ENCODE measurements around the gene ZMYM1. TPM values are rescaled to one million over a fixed set of nuclear protein-coding genes. Genes with fewer than 3 reads are reported as not detected.
A peak's percentile ranks its signal among the peaks of the same experiment; 100 is the strongest.

Gene ZMYM1
- total RNA-seq, 2 experiments from 2014 or later: 19.6 to 21.4 TPM

GRCh38 chr1:35080171-35080854 lies 1.1 kb downstream of the ZMYM1 start:
- Mint-ChIP-seq H3K9me3 (ENCODE audit: insufficient read depth) (no peaks in the 10 kb centered on the region), H3K27ac (peak overlapping the region; percentile 99), H3K4me1 (ENCODE audit: low read depth) (peaks cover 29% of the 10 kb centered on the region), H3K4me3 (peak overlapping the region; percentile 97), H3K36me3 (ENCODE audit: low read depth) (peaks cover 25% of the 10 kb centered on the region), H3K27me3 (ENCODE audit: low read depth) (peaks cover 4% of the 10 kb centered on the region)
- ChIA-PET POLR2A (interaction anchor here (2.0 kb wide), 1 partner anchor 49 kb away, joined by 10 read pairs; the partner anchor contains the start of gene ZMYM6), CTCF (interaction anchor here (1.5 kb wide), 1 partner anchor 14 kb away, joined by 3 read pairs; no protein-coding TSS in a partner anchor)
- DNase-seq (no peak), ATAC-seq (no peak)

GRCh38 chr1:35085421-35085820 lies 6.2 kb downstream of the ZMYM1 start:
- DNase-seq (no peak), ATAC-seq (no peak)
- ChIA-PET CTCF (interaction anchor here (0.7 kb wide), 2 partner anchors 28 to 49 kb away, joined by 3 read pairs; no protein-coding TSS in a partner anchor), POLR2A (no interaction called here)
- H3K4me3 Mint-ChIP-seq: no peak overlapping the region
- H3K27ac Mint-ChIP-seq: no peak overlapping the region
- H3K27me3 Mint-ChIP-seq (ENCODE audit: low read depth): no peaks in the 10 kb centered on the region
- no peaks in the 10 kb centered on the region for H3K9me3 Mint-ChIP-seq (ENCODE audit: insufficient read depth)
- H3K4me1 Mint-ChIP-seq (ENCODE audit: low read depth): peaks cover 10% of the 10 kb centered on the region
- H3K36me3 Mint-ChIP-seq (ENCODE audit: low read depth): peaks cover 21% of the 10 kb centered on the region

GRCh38 chr1:35097224-35097623 lies 18.0 kb downstream of the ZMYM1 start:
- Mint-ChIP-seq H3K27me3 (ENCODE audit: low read depth) (no peaks in the 10 kb centered on the region), H3K27ac (no peak overlapping the region), H3K4me1 (ENCODE audit: low read depth) (peaks cover 3% of the 10 kb centered on the region), H3K4me3 (no peak overlapping the region), H3K9me3 (ENCODE audit: insufficient read depth) (no peaks in the 10 kb centered on the region), H3K36me3 (ENCODE audit: low read depth) (peaks cover 37% of the 10 kb centered on the region)
- ATAC-seq (no peak), DNase-seq (no peak)
- ChIA-PET POLR2A (interaction anchor here (0.8 kb wide), 1 partner anchor 15 kb away, joined by 3 read pairs; no protein-coding TSS in a partner anchor), CTCF (no interaction called here)

- Mint-ChIP-seq H3K4me3 (no peak overlapping the region), H3K36me3 (ENCODE audit: low read depth) (peaks cover 15% of the 10 kb centered on the region), H3K27ac (no peak overlapping the region), H3K27me3 (ENCODE audit: low read depth) (no peaks in the 10 kb centered on the region), H3K9me3 (ENCODE audit: insufficient read depth) (no peaks in the 10 kb centered on the region), H3K4me1 (ENCODE audit: low read depth) (peaks cover 5% of the 10 kb centered on the region)
- no peak for DNase-seq
- CTCF ChIA-PET: no interaction called here
- POLR2A ChIA-PET: interaction anchor here (1.1 kb wide), 1 partner anchor 1569 kb away, joined by 4 read pairs; no protein-coding TSS in a partner anchor
- ATAC-seq: no peak
Measured at GRCh38 chr1:35111106-35111505, 31.9 kb downstream of the ZMYM1 start.

- DNase-seq (no peak), ATAC-seq (no peak)
- H3K9me3 Mint-ChIP-seq (ENCODE audit: insufficient read depth): no peaks in the 10 kb centered on the region
- no peak overlapping the region for H3K4me3 Mint-ChIP-seq
- peaks cover 17% of the 10 kb centered on the region for H3K36me3 Mint-ChIP-seq (ENCODE audit: low read depth)
- CTCF ChIA-PET: interaction anchor here (1.4 to 1.5 kb wide), 2 partner anchors 27 to 260 kb away, joined by 3 to 5 read pairs; no protein-coding TSS in a partner anchor
- no peaks in the 10 kb centered on the region for H3K27me3 Mint-ChIP-seq (ENCODE audit: low read depth)
- H3K4me1 Mint-ChIP-seq (ENCODE audit: low read depth): peaks cover 5% of the 10 kb centered on the region
- H3K27ac Mint-ChIP-seq: no peak overlapping the region
- POLR2A ChIA-PET: no interaction called here
Measured at GRCh38 chr1:35112668-35113067, 33.5 kb downstream of the ZMYM1 start.

GRCh38 chr1:35115459-35116383 lies 36.5 kb downstream of the ZMYM1 start:
- H3K27ac Mint-ChIP-seq: no peak overlapping the region
- peaks cover 11% of the 10 kb centered on the region for H3K4me1 Mint-ChIP-seq (ENCODE audit: low read depth)
- H3K4me3 Mint-ChIP-seq: no peak overlapping the region
- CTCF ChIA-PET: no interaction called here
- ATAC-seq (no peak), DNase-seq (peak; percentile 28)
- peaks cover 21% of the 10 kb centered on the region for H3K36me3 Mint-ChIP-seq (ENCODE audit: low read depth)
- no peaks in the 10 kb centered on the region for H3K9me3 Mint-ChIP-seq (ENCODE audit: insufficient read depth)
- H3K27me3 Mint-ChIP-seq (ENCODE audit: low read depth): no peaks in the 10 kb centered on the region
- POLR2A ChIA-PET: no interaction called here

- Mint-ChIP-seq H3K4me3 (peak overlapping the region; percentile 18), H3K27me3 (ENCODE audit: low read depth) (peaks cover 5% of the 10 kb centered on the region), H3K36me3 (ENCODE audit: low read depth) (peaks cover 8% of the 10 kb centered on the region), H3K27ac (no peak overlapping the region), H3K4me1 (ENCODE audit: low read depth) (peaks cover 10% of the 10 kb centered on the region), H3K9me3 (ENCODE audit: insufficient read depth) (no peaks in the 10 kb centered on the region)
- CTCF ChIA-PET: no interaction called here
- ATAC-seq (peak; percentile 71), DNase-seq (peak; percentile 29)
- POLR2A ChIA-PET: no interaction called here
Measured at GRCh38 chr1:35120458-35121133, 41.4 kb downstream of the ZMYM1 start.

- no peak overlapping the region for H3K27ac Mint-ChIP-seq
Measured at GRCh38 chr1:35122311-35122710, 43.1 kb downstream of the ZMYM1 start.

GRCh38 chr1:35126546-35126945 lies 47.4 kb downstream of the ZMYM1 start:
- CTCF ChIA-PET: interaction anchor here (1.0 kb wide), 1 partner anchor 20 kb away, joined by 3 read pairs; no protein-coding TSS in a partner anchor
- Mint-ChIP-seq H3K27ac (no peak overlapping the region), H3K27me3 (ENCODE audit: low read depth) (peaks cover 6% of the 10 kb centered on the region), H3K4me3 (no peak overlapping the region), H3K36me3 (ENCODE audit: low read depth) (no peaks in the 10 kb centered on the region), H3K9me3 (ENCODE audit: insufficient read depth) (peaks cover 5% of the 10 kb centered on the region), H3K4me1 (ENCODE audit: low read depth) (no peaks in the 10 kb centered on the region)
- POLR2A ChIA-PET: interaction anchor here (0.6 kb wide), 1 partner anchor 141 kb away, joined by 3 read pairs; the partner anchor contains the start of gene TMEM35B
- ATAC-seq: no peak
- DNase-seq: no peak

More at GRCh38 chr1:35122311-35122710, 43.1 kb downstream of the ZMYM1 start:
- DNase-seq (no peak), ATAC-seq (no peak)
- Mint-ChIP-seq H3K36me3 (ENCODE audit: low read depth) (peaks cover 3% of the 10 kb centered on the region), H3K4me1 (ENCODE audit: low read depth) (peaks cover 6% of the 10 kb centered on the region), H3K27me3 (ENCODE audit: low read depth) (peaks cover 5% of the 10 kb centered on the region), H3K9me3 (ENCODE audit: insufficient read depth) (no peaks in the 10 kb centered on the region), H3K4me3 (no peak overlapping the region)
- CTCF ChIA-PET: no interaction called here
- POLR2A ChIA-PET: no interaction called here

GRCh38 chr1:35129080-35129479 lies 49.9 kb downstream of the ZMYM1 start:
- peaks cover 5% of the 10 kb centered on the region for H3K9me3 Mint-ChIP-seq (ENCODE audit: insufficient read depth)
- no peak overlapping the region for H3K4me3 Mint-ChIP-seq
- H3K36me3 Mint-ChIP-seq (ENCODE audit: low read depth): no peaks in the 10 kb centered on the region
- ChIA-PET CTCF (interaction anchor here (0.6 kb wide), 1 partner anchor 295 kb away, joined by 3 read pairs; no protein-coding TSS in a partner anchor), POLR2A (no interaction called here)
- H3K27me3 Mint-ChIP-seq (ENCODE audit: low read depth): peaks cover 3% of the 10 kb centered on the region
- ATAC-seq (no peak), DNase-seq (no peak)
- no peaks in the 10 kb centered on the region for H3K4me1 Mint-ChIP-seq (ENCODE audit: low read depth)
- no peak overlapping the region for H3K27ac Mint-ChIP-seq

GRCh38 chr1:35136780-35137179 lies 57.6 kb downstream of the ZMYM1 start:
- CTCF ChIA-PET: no interaction called here
- no peak overlapping the region for H3K27ac Mint-ChIP-seq

More at GRCh38 chr1:35136780-35137179, 57.6 kb downstream of the ZMYM1 start:
- Mint-ChIP-seq H3K4me1 (ENCODE audit: low read depth) (no peaks in the 10 kb centered on the region), H3K36me3 (ENCODE audit: low read depth) (no peaks in the 10 kb centered on the region), H3K27me3 (ENCODE audit: low read depth) (no peaks in the 10 kb centered on the region), H3K9me3 (ENCODE audit: insufficient read depth) (no peaks in the 10 kb centered on the region), H3K4me3 (no peak overlapping the region)
- no peak for DNase-seq
- POLR2A ChIA-PET: no interaction called here
- no peak for ATAC-seq
